MM.1S (cell line): ENCODE data around the gene PLEKHM1.
"Not testable (repeated sequence)": the region's sequence is repeated elsewhere in the genome, so short reads cannot be mapped to it uniquely, and the experiment has no call there.

ENCODE experiments used
- CTCF ChIP-seq: fragments of 300-600 bp; sonication (generic); IDR thresholded peaks from 2 replicates; pipeline ENCODE4 v1.5.1; 2016; ENCODE audit warnings: antibody characterized with exemption, low read length, mixed read lengths
- EZH2phosphoT487 ChIP-seq: fragments of 300-600 bp; sonication (generic); IDR thresholded peaks from 2 replicates; pipeline ENCODE4 v1.6.1; 2018; ENCODE audit warnings: antibody characterized with exemption, low read length

GRCh38 chr17:45499208-45499607 lies 8.7 kb upstream of the PLEKHM1 start:
- not testable (repeated sequence) for TF ChIP-seq EZH2phosphoT487, CTCF
